ENCODE results near the gene PPOX.
A peak's percentile ranks its signal among the peaks of the same experiment; 100 is the strongest.

Gene PPOX

GRCh38 chr1:161192476-161193465, 26.5 kb downstream of the PPOX start:
- H2AFZ ChIP-seq (ENCODE audit: insufficient read depth, low read length, poor library complexity) = no peak overlapping the region
- no peak overlapping the region for H3K4me2 ChIP-seq (ENCODE audit: low read length)
- H3K4me3 ChIP-seq (ENCODE audit: low read depth, low read length) = no peak overlapping the region
- no peaks in the 10 kb centered on the region for H3K27me3 ChIP-seq (ENCODE audit: insufficient read depth, low read length)
- H2BK120ac ChIP-seq (ENCODE audit: insufficient read depth, low read length, poor library complexity) = no peak overlapping the region
- H4K8ac ChIP-seq (ENCODE audit: low read depth, low read length) = peak overlapping the region; percentile 26
- no CpG with 5 or more reads among the region's 15 CpGs for WGBS (ENCODE audit: extremely low coverage, insufficient coverage, insufficient read length)
- no peak overlapping the region for H4K91ac ChIP-seq (ENCODE audit: low read depth, low read length)
- H2BK5ac ChIP-seq (ENCODE audit: low read depth, low read length, poor library complexity) = no peak overlapping the region
- H3K14ac ChIP-seq (ENCODE audit: low read length) = no peak overlapping the region
- no peaks in the 10 kb centered on the region for H3K9me3 ChIP-seq (ENCODE audit: insufficient read depth, low read depth, low read length)
- H3K4me1 ChIP-seq (ENCODE audit: control insufficient read depth in 1 of 2, insufficient read depth in 2 of 2, low read length in 2 of 2) = peaks cover 4% of the 10 kb centered on the region in 2 experiments
- no peaks in the 10 kb centered on the region for H3K36me3 ChIP-seq (ENCODE audit: control insufficient read depth in 1 of 2, insufficient read depth in 2 of 2, low read length in 2 of 2)
- no peaks in the 10 kb centered on the region for H3K79me1 ChIP-seq (ENCODE audit: low read length)
- H4K12ac ChIP-seq (ENCODE audit: low read depth, low read length) = no peak overlapping the region
- H3K18ac ChIP-seq (ENCODE audit: low read length) = no peak overlapping the region
- H2BK12ac ChIP-seq (ENCODE audit: low read length) = no peak overlapping the region
- H3K27ac ChIP-seq (ENCODE audit: low read depth, low read length) = no peak overlapping the region
- no peaks in the 10 kb centered on the region for H3K79me2 ChIP-seq (ENCODE audit: control insufficient read depth, insufficient read depth, low read length, poor library complexity)
- DNase-seq = peak; percentile 40 to 88
- H3K9ac ChIP-seq (ENCODE audit: low read length) = no peak overlapping the region
- no peak overlapping the region for H2AK5ac ChIP-seq (ENCODE audit: low read length)
- no peak overlapping the region for H3K23ac ChIP-seq (ENCODE audit: low read length)
- H3K4ac ChIP-seq (ENCODE audit: low read depth, low read length) = no peak overlapping the region

- no peak overlapping the region for H3K4me3 ChIP-seq (ENCODE audit: low read depth, low read length)
- WGBS (ENCODE audit: extremely low coverage, insufficient coverage, insufficient read length) = no CpG with 5 or more reads among the region's 21 CpGs
- H3K4me1 ChIP-seq (ENCODE audit: control insufficient read depth in 1 of 2, insufficient read depth in 2 of 2, low read length in 2 of 2) = peaks cover 11 to 12% of the 10 kb centered on the region in 2 experiments
- no peak overlapping the region for H3K27ac ChIP-seq (ENCODE audit: low read depth, low read length)
- no peak overlapping the region for H3K23ac ChIP-seq (ENCODE audit: low read length)
- no peak overlapping the region for H2BK12ac ChIP-seq (ENCODE audit: low read length)
- H3K4ac ChIP-seq (ENCODE audit: low read depth, low read length) = no peak overlapping the region
- no peak overlapping the region for H2AK5ac ChIP-seq (ENCODE audit: low read length)
- DNase-seq = no peak
- H3K36me3 ChIP-seq (ENCODE audit: control insufficient read depth in 1 of 2, insufficient read depth in 2 of 2, low read length in 2 of 2) = no peaks in the 10 kb centered on the region
- no peak overlapping the region for H2AFZ ChIP-seq (ENCODE audit: insufficient read depth, low read length, poor library complexity)
- H4K12ac ChIP-seq (ENCODE audit: low read depth, low read length) = no peak overlapping the region
- H3K79me2 ChIP-seq (ENCODE audit: control insufficient read depth, insufficient read depth, low read length, poor library complexity) = peaks cover 2% of the 10 kb centered on the region
- no peak overlapping the region for H2BK5ac ChIP-seq (ENCODE audit: low read depth, low read length, poor library complexity)
- no peak overlapping the region for H4K91ac ChIP-seq (ENCODE audit: low read depth, low read length)
- no peak overlapping the region for H4K8ac ChIP-seq (ENCODE audit: low read depth, low read length)
- no peak overlapping the region for H2BK120ac ChIP-seq (ENCODE audit: insufficient read depth, low read length, poor library complexity)
- H3K79me1 ChIP-seq (ENCODE audit: low read length) = peaks cover 2% of the 10 kb centered on the region
- no peak overlapping the region for H3K4me2 ChIP-seq (ENCODE audit: low read length)
- no peaks in the 10 kb centered on the region for H3K27me3 ChIP-seq (ENCODE audit: insufficient read depth, low read length)
- no peak overlapping the region for H3K14ac ChIP-seq (ENCODE audit: low read length)
- H3K9ac ChIP-seq (ENCODE audit: low read length) = no peak overlapping the region
- H3K9me3 ChIP-seq (ENCODE audit: insufficient read depth, low read depth, low read length) = no peaks in the 10 kb centered on the region
- no peak overlapping the region for H3K18ac ChIP-seq (ENCODE audit: low read length)
These were observed 27.5 kb downstream of the PPOX start for GRCh38 chr1:161193561-161194235.

- H4K8ac ChIP-seq (ENCODE audit: low read depth, low read length) = no peak overlapping the region
- no peak overlapping the region for H3K23ac ChIP-seq (ENCODE audit: low read length)
- no peaks in the 10 kb centered on the region for H3K27me3 ChIP-seq (ENCODE audit: insufficient read depth, low read length)
- H3K79me2 ChIP-seq (ENCODE audit: control insufficient read depth, insufficient read depth, low read length, poor library complexity) = peaks cover 2% of the 10 kb centered on the region
- H3K27ac ChIP-seq (ENCODE audit: low read depth, low read length) = no peak overlapping the region
- H3K79me1 ChIP-seq (ENCODE audit: low read length) = peaks cover 2% of the 10 kb centered on the region
- H4K12ac ChIP-seq (ENCODE audit: low read depth, low read length) = no peak overlapping the region
- H3K18ac ChIP-seq (ENCODE audit: low read length) = no peak overlapping the region
- no peak for DNase-seq
- H4K91ac ChIP-seq (ENCODE audit: low read depth, low read length) = no peak overlapping the region
- H3K4me3 ChIP-seq (ENCODE audit: low read depth, low read length) = no peak overlapping the region
- H3K9me3 ChIP-seq (ENCODE audit: insufficient read depth, low read depth, low read length) = no peaks in the 10 kb centered on the region
- WGBS (ENCODE audit: extremely low coverage, insufficient coverage, insufficient read length) = no CpG with 5 or more reads among the region's 4 CpGs
- H2AFZ ChIP-seq (ENCODE audit: insufficient read depth, low read length, poor library complexity) = no peak overlapping the region
- no peak overlapping the region for H2AK5ac ChIP-seq (ENCODE audit: low read length)
- H2BK120ac ChIP-seq (ENCODE audit: insufficient read depth, low read length, poor library complexity) = no peak overlapping the region
- peaks cover 13 to 15% of the 10 kb centered on the region in 2 experiments for H3K4me1 ChIP-seq (ENCODE audit: control insufficient read depth in 1 of 2, insufficient read depth in 2 of 2, low read length in 2 of 2)
- H3K14ac ChIP-seq (ENCODE audit: low read length) = no peak overlapping the region
- H3K9ac ChIP-seq (ENCODE audit: low read length) = no peak overlapping the region
- no peak overlapping the region for H2BK5ac ChIP-seq (ENCODE audit: low read depth, low read length, poor library complexity)
- H3K36me3 ChIP-seq (ENCODE audit: control insufficient read depth in 1 of 2, insufficient read depth in 2 of 2, low read length in 2 of 2) = no peaks in the 10 kb centered on the region
- no peak overlapping the region for H3K4me2 ChIP-seq (ENCODE audit: low read length)
- H2BK12ac ChIP-seq (ENCODE audit: low read length) = no peak overlapping the region
- no peak overlapping the region for H3K4ac ChIP-seq (ENCODE audit: low read depth, low read length)
These were observed 28.9 kb downstream of the PPOX start for GRCh38 chr1:161195171-161195570.

DNA sequence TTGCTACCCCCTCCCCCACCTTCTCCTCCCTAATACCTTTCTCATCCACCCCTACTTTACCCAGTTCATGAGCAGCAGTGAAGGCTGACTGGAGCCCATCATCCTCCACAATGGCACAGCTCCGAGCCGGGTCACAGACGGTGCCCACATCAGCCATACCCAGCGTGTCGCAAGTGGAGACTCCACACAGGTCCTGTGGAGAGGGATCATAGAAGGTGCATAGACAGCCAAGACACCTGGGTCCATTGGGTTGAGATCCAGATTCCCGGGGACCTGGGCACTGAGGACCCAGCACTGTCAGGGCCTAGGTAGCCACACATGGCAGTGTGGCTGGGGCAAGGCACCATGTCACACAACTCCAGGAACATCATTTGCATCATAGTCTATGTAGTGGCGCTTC, 29.9 kb downstream of the PPOX start:
- no peak for DNase-seq
- no peak overlapping the region for H4K91ac ChIP-seq (ENCODE audit: low read depth, low read length)

More for the DNA sequence above, 29.9 kb downstream of the PPOX start:
- H3K14ac ChIP-seq (ENCODE audit: low read length) = no peak overlapping the region
- WGBS (ENCODE audit: extremely low coverage, insufficient coverage, insufficient read length) = no CpG with 5 or more reads among the region's 7 CpGs
- H3K4me3 ChIP-seq (ENCODE audit: low read depth, low read length) = no peak overlapping the region
- no peaks in the 10 kb centered on the region for H3K9me3 ChIP-seq (ENCODE audit: insufficient read depth, low read depth, low read length)
- no peak overlapping the region for H3K4me2 ChIP-seq (ENCODE audit: low read length)
- no peak overlapping the region for H3K4ac ChIP-seq (ENCODE audit: low read depth, low read length)
- no peak overlapping the region for H3K23ac ChIP-seq (ENCODE audit: low read length)
- peaks cover 18 to 19% of the 10 kb centered on the region in 2 experiments for H3K4me1 ChIP-seq (ENCODE audit: control insufficient read depth in 1 of 2, insufficient read depth in 2 of 2, low read length in 2 of 2)
- no peak overlapping the region for H4K8ac ChIP-seq (ENCODE audit: low read depth, low read length)
- H2BK12ac ChIP-seq (ENCODE audit: low read length) = no peak overlapping the region
- no peak overlapping the region for H2BK120ac ChIP-seq (ENCODE audit: insufficient read depth, low read length, poor library complexity)
- H3K27ac ChIP-seq (ENCODE audit: low read depth, low read length) = no peak overlapping the region
- H3K79me1 ChIP-seq (ENCODE audit: low read length) = peaks cover 6% of the 10 kb centered on the region
- no peak overlapping the region for H4K12ac ChIP-seq (ENCODE audit: low read depth, low read length)
- no peaks in the 10 kb centered on the region for H3K36me3 ChIP-seq (ENCODE audit: control insufficient read depth in 1 of 2, insufficient read depth in 2 of 2, low read length in 2 of 2)
- H2AFZ ChIP-seq (ENCODE audit: insufficient read depth, low read length, poor library complexity) = no peak overlapping the region
- H3K27me3 ChIP-seq (ENCODE audit: insufficient read depth, low read length) = no peaks in the 10 kb centered on the region
- no peak overlapping the region for H2BK5ac ChIP-seq (ENCODE audit: low read depth, low read length, poor library complexity)
- no peak overlapping the region for H3K9ac ChIP-seq (ENCODE audit: low read length)
- H2AK5ac ChIP-seq (ENCODE audit: low read length) = no peak overlapping the region
- H3K18ac ChIP-seq (ENCODE audit: low read length) = no peak overlapping the region
- H3K79me2 ChIP-seq (ENCODE audit: control insufficient read depth, insufficient read depth, low read length, poor library complexity) = peaks cover 2% of the 10 kb centered on the region

Data from trophoblast cell (in vitro differentiated cells and primary cell).